ENCODE data around the gene EIF2AK3. TPM values are rescaled to one million over a fixed set of nuclear protein-coding genes. Genes with fewer than 3 reads are reported as not detected.
A peak's percentile ranks its signal among the peaks of the same experiment; 100 is the strongest.

The EIF2AK3 gene
- total and polyA plus RNA-seq, 2 of the 13 experiments (the other 11 are each of a cell fraction or from before 2014, with no cell fraction given): 10.3 to 30.6 TPM

DNA sequence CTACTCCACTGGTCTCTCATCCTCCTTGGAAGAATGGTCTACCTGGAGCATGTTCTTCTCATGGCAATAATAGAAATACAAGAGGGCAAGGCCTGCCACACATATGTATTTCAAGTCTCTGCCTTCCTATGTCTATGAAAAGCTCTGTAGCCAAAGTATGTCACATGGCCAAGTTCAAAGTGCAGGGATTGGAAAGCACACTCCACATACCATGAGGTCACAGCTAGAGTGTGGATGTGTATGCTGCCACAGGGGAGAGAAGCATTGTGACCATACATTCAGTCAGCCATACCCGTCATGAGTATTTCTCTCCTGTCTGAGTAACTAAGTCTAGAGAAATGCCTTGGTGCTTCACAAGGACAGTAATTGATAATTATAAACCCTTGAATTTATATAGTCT is 8.8 kb upstream of the EIF2AK3 start (continued):
- TF ChIP-seq, protein P1, sequence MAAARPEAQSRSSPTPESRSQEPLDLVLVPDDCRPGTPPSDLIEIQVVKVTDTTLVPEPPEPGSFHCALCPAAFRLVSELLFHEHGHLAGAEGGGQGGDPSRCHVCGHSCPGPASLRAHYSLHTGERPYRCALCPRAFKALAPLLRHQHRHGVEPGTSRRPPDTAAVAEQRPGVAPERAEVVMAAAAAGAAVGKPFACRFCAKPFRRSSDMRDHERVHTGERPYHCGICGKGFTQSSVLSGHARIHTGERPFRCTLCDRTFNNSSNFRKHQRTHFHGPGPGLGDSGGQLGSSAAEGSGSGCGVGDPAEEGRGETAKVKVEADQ (CRISPR knock-in tag; IDR thresholded peaks at IDR 0.05; ENCODE audit: borderline replicate concordance): no peak
- peak; percentile 33; the same call in 1 of the 2 replicates for TF ChIP-seq SAP130 (CRISPR knock-in tag; IDR thresholded peaks at IDR 0.05; ENCODE audit: low read depth)
- no peak for TF ChIP-seq HMG20A (CRISPR knock-in tag; IDR thresholded peaks at IDR 0.05; ENCODE audit: borderline replicate concordance)
- no peak for TF ChIP-seq ZSCAN31 (CRISPR knock-in tag; IDR thresholded peaks at IDR 0.05; ENCODE audit: low read depth)
- TF ChIP-seq RFX3 (CRISPR knock-in tag; IDR thresholded peaks at IDR 0.05): no peak
- peak; percentile 64; the same call in 1 of the 2 replicates for TF ChIP-seq CREB1 (IDR thresholded peaks at IDR 0.05)
- TF ChIP-seq CREB1 (CRISPR knock-in tag; IDR thresholded peaks at IDR 0.05): no peak
- peak; percentile 53 for TF ChIP-seq RARA (CRISPR knock-in tag; IDR thresholded peaks at IDR 0.05)
- no peak for TF ChIP-seq IKZF4 (CRISPR knock-in tag; IDR thresholded peaks at IDR 0.05; ENCODE audit: borderline replicate concordance, low read depth, not compliant biosample characterization)
- no peak for TF ChIP-seq NFYB (CRISPR knock-in tag; IDR thresholded peaks at IDR 0.05)
- TF ChIP-seq KDM5A (IDR thresholded peaks at IDR 0.05; ENCODE audit: borderline replicate concordance, low read length): no peak
- peak; percentile 59; the same call in 1 of the 2 replicates for TF ChIP-seq NR2C2 (CRISPR knock-in tag; IDR thresholded peaks at IDR 0.05; ENCODE audit: borderline replicate concordance)
- TF ChIP-seq PAF1 (CRISPR knock-in tag; IDR thresholded peaks at IDR 0.05): no peak
- no peak for TF ChIP-seq ZKSCAN5 (CRISPR knock-in tag; IDR thresholded peaks at IDR 0.05)

GRCh38 chr2:88632569-88632968 is 5.3 kb upstream of the EIF2AK3 start:
- WGBS (ENCODE audit: low lambda C conversion rate): 66% methylated on average over 3 of the region's 3 CpGs
- ChIA-PET CTCF (ENCODE audit: low intra/inter-chr PET ratio, low total read pairs) (no interaction called here), POLR2A (no interaction called here)
- Histone ChIP-seq H3K9me3 (ENCODE audit: low read length) (no peaks in the 10 kb centered on the region), H3K36me3 (replicated peaks in 1 of 2; ENCODE audit: control insufficient read depth in 1 of 2, insufficient read depth in 2 of 2, low read length in 2 of 2) (no peaks in the 10 kb centered on the region), H3K4me2 (ENCODE audit: low read depth, low read length) (no peak overlapping the region), H2AFZ (ENCODE audit: low read length) (no peak overlapping the region), H3K79me2 (ENCODE audit: insufficient read depth, low read length) (peaks cover 4% of the 10 kb centered on the region), H3K27ac (ENCODE audit: extremely low read length, insufficient read depth, low read length) (no peak overlapping the region), H3K4me3 (replicated peaks in 1 of 3; ENCODE audit: insufficient read depth in 1 of 3, low read depth in 2 of 3, low read length in 3 of 3) (no peak overlapping the region), H3K4me1 (ENCODE audit: insufficient read depth, low read length) (peaks cover 27% of the 10 kb centered on the region), H4K20me1 (ENCODE audit: insufficient read depth, low read length) (no peaks in the 10 kb centered on the region), H3K27me3 (ENCODE audit: control insufficient read depth in 1 of 2, insufficient read depth in 2 of 2, low read length in 2 of 2) (no peaks in the 10 kb centered on the region; a peak in 2 of 5 replicates), H3K9ac (ENCODE audit: insufficient read depth, low read depth, low read length) (no peak overlapping the region)
- DNase-seq (ENCODE audit: low spot score): no peak
- in situ Hi-C loops (cut with HindIII; ENCODE audit: extremely low pct_ligation_motif_present, low pct_unique_long_range_greater_than_20kb): no loop called here
- intact Hi-C loops (cut with micrococcal nuclease; ENCODE audit: unreplicated experiment): no loop called here
- no peak for FAIRE-seq
- no TSS peak for BruUV-seq (replicated peaks)
- ATAC-seq: no peak
- TF ChIP-seq ELF1 (CRISPR knock-in tag; IDR thresholded peaks at IDR 0.05): no peak
- TF ChIP-seq ZNF782 (CRISPR knock-in tag; IDR thresholded peaks at IDR 0.05; ENCODE audit: borderline replicate concordance): no peak
- no peak for TF ChIP-seq EP300 (IDR thresholded peaks at IDR 0.05; ENCODE audit: low read depth in 2 of 2, low read length in 2 of 2)
- TF ChIP-seq EP300 (CRISPR knock-in tag; IDR thresholded peaks at IDR 0.05; ENCODE audit: borderline replicate concordance): no peak
- TF ChIP-seq, protein P2, sequence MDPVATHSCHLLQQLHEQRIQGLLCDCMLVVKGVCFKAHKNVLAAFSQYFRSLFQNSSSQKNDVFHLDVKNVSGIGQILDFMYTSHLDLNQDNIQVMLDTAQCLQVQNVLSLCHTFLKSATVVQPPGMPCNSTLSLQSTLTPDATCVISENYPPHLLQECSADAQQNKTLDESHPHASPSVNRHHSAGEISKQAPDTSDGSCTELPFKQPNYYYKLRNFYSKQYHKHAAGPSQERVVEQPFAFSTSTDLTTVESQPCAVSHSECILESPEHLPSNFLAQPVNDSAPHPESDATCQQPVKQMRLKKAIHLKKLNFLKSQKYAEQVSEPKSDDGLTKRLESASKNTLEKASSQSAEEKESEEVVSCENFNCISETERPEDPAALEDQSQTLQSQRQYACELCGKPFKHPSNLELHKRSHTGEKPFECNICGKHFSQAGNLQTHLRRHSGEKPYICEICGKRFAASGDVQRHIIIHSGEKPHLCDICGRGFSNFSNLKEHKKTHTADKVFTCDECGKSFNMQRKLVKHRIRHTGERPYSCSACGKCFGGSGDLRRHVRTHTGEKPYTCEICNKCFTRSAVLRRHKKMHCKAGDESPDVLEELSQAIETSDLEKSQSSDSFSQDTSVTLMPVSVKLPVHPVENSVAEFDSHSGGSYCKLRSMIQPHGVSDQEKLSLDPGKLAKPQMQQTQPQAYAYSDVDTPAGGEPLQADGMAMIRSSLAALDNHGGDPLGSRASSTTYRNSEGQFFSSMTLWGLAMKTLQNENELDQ (CRISPR knock-in tag; IDR thresholded peaks at IDR 0.05; ENCODE audit: borderline replicate concordance): no peak
- no peak for TF ChIP-seq ZNF484 (CRISPR knock-in tag; IDR thresholded peaks at IDR 0.05; ENCODE audit: borderline replicate concordance, low read depth)
- TF ChIP-seq ZNF18 (CRISPR knock-in tag; IDR thresholded peaks at IDR 0.05; ENCODE audit: insufficient replicate concordance): no peak
- TF ChIP-seq PPARG (CRISPR knock-in tag; conservative IDR thresholded peaks at IDR 0.05): no peak
